Spleen (tissue), 13 donors: ENCODE data around the gene C2orf42. TPM values are rescaled to one million over a fixed set of nuclear protein-coding genes. Genes with fewer than 3 reads are reported as not detected.
"Not testable (repeated sequence)": the region's sequence is repeated elsewhere in the genome, so short reads cannot be mapped to it uniquely, and the experiment has no call there.

ENCODE experiments used
- DNase-seq: peaks from one replicate; pipeline ENCODE4 v3.0.0-alpha.2; 2020
- H3K27ac ChIP-seq, 8 donors: fragments of 200-600 bp; sonication (generic) in 7 of 8; 1 replicate in 4 of 8; 2 replicates in 4 of 8; pipeline versions ENCODE4 v1.5.0 to v1.8.0; 2016 to 2021; ENCODE audit warnings: inconsistent platforms in 4 of 8, mild to moderate bottlenecking in 4 of 8, moderate library complexity in 1 of 8
- H3K27me3 ChIP-seq, 7 donors: fragments of 200-600 bp; sonication (generic) in 6 of 7; replicated peaks in 1 of 7; 1 replicate in 4 of 7; 2 replicates in 3 of 7; pipeline versions ENCODE4 v1.5.0 to v1.8.0; 2016 to 2021; ENCODE audit warnings: inconsistent platforms in 3 of 7, mild to moderate bottlenecking in 1 of 7
- H3K36me3 ChIP-seq, 6 donors: fragments of 200-600 bp; sonication (generic) in 5 of 6; 1 replicate in 4 of 6; 2 replicates in 2 of 6; pipeline versions ENCODE4 v1.5.0 to v1.8.0; 2016 to 2021; ENCODE audit warnings: inconsistent platforms in 2 of 6
- H3K4me1 ChIP-seq, 6 donors: fragments of 200-600 bp; sonication (generic) in 5 of 6; 1 replicate in 3 of 6; 2 replicates in 3 of 6; pipeline versions ENCODE4 v1.5.0 to v1.8.0; 2016 to 2021; ENCODE audit warnings: inconsistent platforms in 3 of 6
- H3K4me3 ChIP-seq, 8 donors: fragments of 200-600 bp; sonication (generic) in 7 of 8; 1 replicate in 4 of 8; 2 replicates in 4 of 8; pipeline versions ENCODE4 v1.5.0 to v1.8.0; 2016 to 2021; ENCODE audit warnings: inconsistent platforms in 4 of 8, mild to moderate bottlenecking in 4 of 8, moderate library complexity in 2 of 8
- H3K9me3 ChIP-seq, 8 donors: fragments of 200-600 bp; sonication (generic) in 7 of 8; 1 replicate in 4 of 8; 2 replicates in 4 of 8; pipeline versions ENCODE4 v1.5.0 to v1.8.0; 2016 to 2021; ENCODE audit warnings: inconsistent platforms in 4 of 8
- POLR2A ChIP-seq, 3 donors: fragments of 450-650 bp; IDR thresholded peaks; one replicate each; pipeline ENCODE4 v1.5.1; 2017; ENCODE audit warnings: antibody characterized with exemption in 3 of 3, mild to moderate bottlenecking in 1 of 3
- POLR2AphosphoS5 ChIP-seq, 3 donors: sonication (generic); formaldehyde crosslinking; IDR thresholded peaks; one replicate each; pipeline ENCODE4 v1.5.1; 2017; ENCODE audit warnings: antibody characterized with exemption in 3 of 3
- WGBS, 5 donors: extraction: QIAGEN DNeasy Blood & Tissue Kit in 3 of 5; methylation state at CpG; one replicate each; pipeline versions ENCODE4 v1.1.5 to v1.1.7; 2013 to 2018; 5-methylcytosine and 5-hydroxymethylcytosine counted together
- intact Hi-C: fragments of 100-400 bp; cut with DNase I; formaldehyde crosslinking; loops from one replicate; pipeline ENCODE4 v1.15.0; 2023; ENCODE audit warnings: low total_unique reads
- long read RNA-seq, 2 donors: transcript quantifications; one replicate each; lab custom pipeline, GENCODE V29; 2026
- polyA plus RNA-seq, 3 donors: library from polyadenylated mRNA; stranded (reverse); fragments of 200-250 nt; gene quantifications; one replicate each; pipeline ENCODE4 v1.2.1, GENCODE V29; 2013
- total RNA-seq, 7 donors: library from RNA; depleted of rRNA in 3 of 7; stranded (reverse); fragments of >200 nt in 3 of 7; fragmentation: NEBNext Ultra II Directional in 4 of 7; extraction: Animal tissue kit (Norgen Biotek cat#: 25700) in 4 of 7; gene quantifications; one replicate each; pipeline versions ENCODE4 v1.1.0 to v1.2.1, GENCODE V29; 2016 to 2021
- TF ChIP-seq, protein P1 (sequence below), 11 experiments: fragments of 200-600 bp in 7 of 11; fragments of 450-650 bp in 4 of 11; sonication (generic) in 4 of 11; IDR thresholded peaks in 8 of 11; conservative IDR thresholded peaks in 3 of 11; 1 replicate in 7 of 11; 2 replicates in 4 of 11; pipeline versions ENCODE4 v1.4.0 to v1.8.0; 2016 to 2021; ENCODE audit warnings: antibody characterized with exemption in 11 of 11, inconsistent platforms in 4 of 11, mild to moderate bottlenecking in 1 of 11
- donor health status: healthy with polysubstance abuse.
- donor health status: DM: no; HTN: no; CAD: no; lungs with moderate emphysema.
- donor health status: DM: no; HTN: no; CAD: no.
- donor health status: Bipolar disorder and iron deficiency.
- donor health status: healthy.
- donor health status: DM: no; HTN: no; CAD: no.
- donor health status: DM: yes; HTN: yes; CAD: no.

Gene C2orf42
- total RNA-seq: 10 to 100 TPM; 11.2 to 24.3 (median 20.3) TPM
- polyA plus RNA-seq: 10 to 100 TPM in 1 of 3 donors, 1 to 10 TPM in 2; 6.0 to 13.6 (median 9.7) TPM
- long read RNA-seq, donor 1, partial matches to known transcripts: 0 of 2 reads
- long read RNA-seq, donor 1, other reads (novel, unspliced or antisense): 0 of 2 reads
- long read RNA-seq, donor 2, partial matches to known transcripts: 0 of 1 reads
- long read RNA-seq, donor 2, other reads (novel, unspliced or antisense): 0 of 1 reads

DNA sequence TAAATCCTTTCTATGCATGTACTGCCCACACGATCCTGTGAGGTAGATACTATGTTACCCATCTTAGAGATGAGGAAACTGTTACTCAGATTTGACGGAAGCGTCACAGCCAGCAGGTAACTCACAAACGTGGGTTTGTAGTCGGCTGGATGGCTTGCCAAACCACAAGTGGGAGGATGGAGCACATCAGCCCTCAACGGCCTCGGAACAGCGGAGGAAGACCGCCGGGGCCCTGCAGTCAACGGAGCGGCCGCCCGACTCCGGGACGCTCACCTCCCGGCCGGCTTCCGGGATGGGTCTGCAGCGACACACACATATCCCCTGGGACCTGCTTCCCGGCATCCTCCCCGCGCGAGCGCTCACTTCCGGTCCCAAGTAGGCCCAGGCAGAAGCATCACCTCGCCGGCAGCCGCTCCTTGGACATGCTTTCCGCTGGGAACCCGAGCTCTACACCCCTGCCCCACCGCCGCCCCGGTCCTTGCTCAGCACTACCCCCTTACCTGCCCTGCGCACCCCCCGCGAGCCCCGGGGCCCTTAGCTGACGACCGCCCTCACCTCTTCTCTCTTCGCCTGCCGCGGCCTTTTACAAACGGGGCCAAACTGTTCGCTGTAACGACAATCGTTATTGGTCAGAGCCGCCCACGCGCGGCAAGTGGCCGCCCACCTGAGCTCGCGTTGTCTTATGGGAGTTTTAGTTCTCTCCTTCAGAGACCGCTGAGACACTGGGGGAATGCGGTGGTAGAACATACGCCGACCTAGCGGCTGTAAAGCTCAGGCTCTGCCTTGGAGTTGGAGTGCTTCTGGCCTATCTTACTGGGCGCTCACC, at the start of gene C2orf42:
Gene C2orf42, minus strand, starts transcription at position 602 of the 826 bp plus-strand sequence. CDS start 9,034 bp downstream, outside the sequence.
- Histone ChIP-seq H3K27ac (peak within 1 kb of the TSS; percentile 93 to 99 (median 97)), H3K4me3 (peak within 1 kb of the TSS; percentile 51 to 77 (median 70)), H3K36me3 (no peaks in the 10 kb centered on the region), H3K4me1 (peaks cover 4 to 25% (median 14%) of the 10 kb centered on the region in 6 donors), H3K9me3 (no peaks in the 10 kb centered on the region), H3K27me3 (no peaks in the 10 kb centered on the region)
- WGBS, 5 donors: 0 to 1% (median 0%) methylated on average over 45 to 60 of the region's 60 CpGs
- TF ChIP-seq POLR2A (IDR thresholded peaks at IDR 0.05) (peak; percentile 63 to 97 (median 96)), POLR2AphosphoS5 (IDR thresholded peaks at IDR 0.05) (peak; percentile 99 to 100 (median 99))
- TF ChIP-seq, protein P1, sequence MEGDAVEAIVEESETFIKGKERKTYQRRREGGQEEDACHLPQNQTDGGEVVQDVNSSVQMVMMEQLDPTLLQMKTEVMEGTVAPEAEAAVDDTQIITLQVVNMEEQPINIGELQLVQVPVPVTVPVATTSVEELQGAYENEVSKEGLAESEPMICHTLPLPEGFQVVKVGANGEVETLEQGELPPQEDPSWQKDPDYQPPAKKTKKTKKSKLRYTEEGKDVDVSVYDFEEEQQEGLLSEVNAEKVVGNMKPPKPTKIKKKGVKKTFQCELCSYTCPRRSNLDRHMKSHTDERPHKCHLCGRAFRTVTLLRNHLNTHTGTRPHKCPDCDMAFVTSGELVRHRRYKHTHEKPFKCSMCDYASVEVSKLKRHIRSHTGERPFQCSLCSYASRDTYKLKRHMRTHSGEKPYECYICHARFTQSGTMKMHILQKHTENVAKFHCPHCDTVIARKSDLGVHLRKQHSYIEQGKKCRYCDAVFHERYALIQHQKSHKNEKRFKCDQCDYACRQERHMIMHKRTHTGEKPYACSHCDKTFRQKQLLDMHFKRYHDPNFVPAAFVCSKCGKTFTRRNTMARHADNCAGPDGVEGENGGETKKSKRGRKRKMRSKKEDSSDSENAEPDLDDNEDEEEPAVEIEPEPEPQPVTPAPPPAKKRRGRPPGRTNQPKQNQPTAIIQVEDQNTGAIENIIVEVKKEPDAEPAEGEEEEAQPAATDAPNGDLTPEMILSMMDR (IDR thresholded peaks at IDR 0.05 in 8 of 11, conservative IDR thresholded peaks at IDR 0.05 in 3 of 11): peak in 1 of 11 experiments; percentile 23
- intact Hi-C loops: no loop called here
- peak; percentile 97 for DNase-seq

DNA sequence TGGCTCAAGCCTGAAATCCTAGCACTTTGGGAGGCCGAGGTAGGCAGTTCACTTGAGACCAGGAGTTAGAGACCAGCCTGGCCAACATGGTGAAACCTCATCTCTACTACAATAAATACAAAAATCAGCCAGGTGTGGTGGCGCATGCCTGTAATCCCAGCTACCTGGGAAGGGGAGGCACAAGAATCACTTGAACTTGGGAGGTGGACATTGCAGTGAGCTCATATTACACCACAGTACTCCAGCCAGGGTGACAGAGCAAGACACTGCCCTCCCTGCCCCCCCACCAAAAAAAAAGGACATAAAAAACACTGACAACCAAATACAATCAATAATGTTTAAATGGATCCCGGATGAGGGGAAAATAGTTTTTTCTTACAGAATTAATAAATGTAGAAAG, 49.8 kb upstream of the C2orf42 start:
- WGBS, 5 donors: 87 to 97% (median 94%) methylated on average over 3 of the region's 3 CpGs
- no peak overlapping the region for H3K27ac ChIP-seq
- no peak for TF ChIP-seq POLR2A (IDR thresholded peaks at IDR 0.05)
- no peak for TF ChIP-seq POLR2AphosphoS5 (IDR thresholded peaks at IDR 0.05)
- TF ChIP-seq, protein P1 (IDR thresholded peaks at IDR 0.05 in 8 of 11, conservative IDR thresholded peaks at IDR 0.05 in 3 of 11): no peak
- intact Hi-C loops: no loop called here
- DNase-seq: no peak
- no peak overlapping the region for H3K4me3 ChIP-seq
- H3K36me3 ChIP-seq: peaks cover 0 to 63% (median 13%) of the 10 kb centered on the region in 6 donors
- H3K27me3 ChIP-seq: no peaks in the 10 kb centered on the region
- H3K9me3 ChIP-seq: no peaks in the 10 kb centered on the region
- peaks cover 5 to 72% (median 44%) of the 10 kb centered on the region in 6 donors for H3K4me1 ChIP-seq

DNA sequence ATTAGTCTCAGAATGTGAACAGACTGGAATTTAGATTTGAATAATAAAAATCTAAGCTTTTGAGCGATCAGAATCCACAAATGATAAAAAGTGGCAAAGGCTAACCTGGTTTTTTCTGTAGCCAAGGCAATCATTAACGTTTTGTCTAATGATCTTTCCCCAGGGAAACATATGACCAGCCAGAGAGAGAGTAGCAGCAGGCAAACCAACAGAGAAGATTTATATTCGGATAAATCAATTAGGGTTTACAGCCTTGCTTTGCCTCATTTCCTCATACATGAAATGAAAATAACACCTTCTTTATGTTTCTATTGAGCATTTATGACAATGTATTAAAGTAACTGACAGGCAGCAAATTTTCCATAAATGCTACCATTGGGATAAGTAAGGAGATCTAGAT, 43.1 kb upstream of the C2orf42 start:
- DNase-seq: no peak
- intact Hi-C loops: no loop called here
- H3K36me3 ChIP-seq: peaks cover 3 to 100% (median 64%) of the 10 kb centered on the region in 6 donors
- WGBS, 5 donors: 75 to 88% (median 84%) methylated on average over 3 of the region's 3 CpGs
- no peak overlapping the region for H3K27ac ChIP-seq
- no peaks in the 10 kb centered on the region for H3K9me3 ChIP-seq
- H3K4me1 ChIP-seq: peaks cover 0 to 7% (median 0%) of the 10 kb centered on the region in 6 donors
- H3K4me3 ChIP-seq: no peak overlapping the region
- no peaks in the 10 kb centered on the region for H3K27me3 ChIP-seq
- TF ChIP-seq, protein P1 (IDR thresholded peaks at IDR 0.05 in 8 of 11, conservative IDR thresholded peaks at IDR 0.05 in 3 of 11): no peak
- no peak for TF ChIP-seq POLR2AphosphoS5 (IDR thresholded peaks at IDR 0.05)
- no peak for TF ChIP-seq POLR2A (IDR thresholded peaks at IDR 0.05)

DNA sequence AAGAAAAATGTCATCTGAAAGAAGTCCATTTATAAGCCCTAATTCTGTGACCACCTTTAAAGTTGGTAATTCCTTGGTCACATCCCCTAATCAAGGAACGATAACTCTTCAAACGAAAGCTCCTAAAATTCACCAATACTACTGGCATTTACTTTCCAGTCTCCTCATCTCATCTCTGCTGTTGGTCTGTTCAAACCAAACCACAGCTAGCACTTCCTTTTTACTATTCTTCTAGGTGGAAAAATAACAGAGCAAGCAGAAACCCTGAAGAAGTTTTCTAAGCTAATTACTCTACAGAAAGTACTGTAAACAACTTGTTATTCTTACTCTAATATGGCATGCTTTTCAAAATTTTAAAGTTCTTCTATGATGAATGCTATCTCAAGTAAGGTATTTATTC, 36.0 kb upstream of the C2orf42 start:
- WGBS, 5 donors: 75 to 86% (median 79%) methylated on average over 2 of the region's 2 CpGs
- DNase-seq: no peak

DNA sequence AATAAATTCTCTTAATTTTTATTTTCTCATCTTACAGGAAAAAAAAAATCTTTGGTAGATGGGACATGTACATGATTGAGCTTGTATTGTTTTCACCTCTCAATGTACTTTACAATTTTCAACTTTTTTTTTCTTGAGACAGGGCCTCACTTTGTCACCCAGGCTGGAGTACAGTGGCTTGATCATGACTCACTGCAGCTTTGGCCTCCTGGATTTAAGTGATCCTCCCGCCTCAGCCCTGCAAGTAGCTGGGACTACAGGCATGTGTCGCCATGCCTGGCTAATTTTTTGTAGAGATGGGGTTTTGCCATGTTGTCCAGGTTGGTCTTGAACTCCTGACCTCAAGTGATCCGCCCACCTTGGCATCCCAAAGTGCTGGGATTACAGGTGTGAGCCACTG, 32.5 kb upstream of the C2orf42 start:
- DNase-seq, H3K27ac ChIP-seq, intact Hi-C loops, H3K4me1 ChIP-seq, H3K4me3 ChIP-seq, H3K9me3 ChIP-seq, H3K27me3 ChIP-seq: not testable (repeated sequence)
- H3K36me3 ChIP-seq: peaks cover 2 to 100% (median 85%) of the 10 kb centered on the region in 6 donors
- 96 to 99% (median 98%) methylated on average over 3 of the region's 3 CpGs for WGBS, 5 donors

More for the DNA sequence above, 36.0 kb upstream of the C2orf42 start:
- Histone ChIP-seq H3K36me3 (peaks cover 10 to 100% (median 83%) of the 10 kb centered on the region in 6 donors), H3K27ac (no peak overlapping the region), H3K27me3 (no peaks in the 10 kb centered on the region), H3K4me1 (peaks cover 0 to 7% (median 0%) of the 10 kb centered on the region in 6 donors), H3K4me3 (no peak overlapping the region), H3K9me3 (no peaks in the 10 kb centered on the region)
- TF ChIP-seq POLR2AphosphoS5 (IDR thresholded peaks at IDR 0.05): no peak
- no peak for TF ChIP-seq POLR2A (IDR thresholded peaks at IDR 0.05)
- TF ChIP-seq, protein P1 (IDR thresholded peaks at IDR 0.05 in 8 of 11, conservative IDR thresholded peaks at IDR 0.05 in 3 of 11): no peak
- intact Hi-C loops: no loop called here
